Iris pigment epithelial cell (primary cell): Measurements from ENCODE around the gene ADAMTSL1.
"Not testable (repeated sequence)": the region's sequence is repeated elsewhere in the genome, so short reads cannot be mapped to it uniquely, and the experiment has no call there.

ENCODE experiments used
- DNase-seq: peaks from one replicate; pipeline ENCODE4 v3.0.0-alpha.2; 2011; ENCODE audit warnings: low read depth

Gene ADAMTSL1

DNA sequence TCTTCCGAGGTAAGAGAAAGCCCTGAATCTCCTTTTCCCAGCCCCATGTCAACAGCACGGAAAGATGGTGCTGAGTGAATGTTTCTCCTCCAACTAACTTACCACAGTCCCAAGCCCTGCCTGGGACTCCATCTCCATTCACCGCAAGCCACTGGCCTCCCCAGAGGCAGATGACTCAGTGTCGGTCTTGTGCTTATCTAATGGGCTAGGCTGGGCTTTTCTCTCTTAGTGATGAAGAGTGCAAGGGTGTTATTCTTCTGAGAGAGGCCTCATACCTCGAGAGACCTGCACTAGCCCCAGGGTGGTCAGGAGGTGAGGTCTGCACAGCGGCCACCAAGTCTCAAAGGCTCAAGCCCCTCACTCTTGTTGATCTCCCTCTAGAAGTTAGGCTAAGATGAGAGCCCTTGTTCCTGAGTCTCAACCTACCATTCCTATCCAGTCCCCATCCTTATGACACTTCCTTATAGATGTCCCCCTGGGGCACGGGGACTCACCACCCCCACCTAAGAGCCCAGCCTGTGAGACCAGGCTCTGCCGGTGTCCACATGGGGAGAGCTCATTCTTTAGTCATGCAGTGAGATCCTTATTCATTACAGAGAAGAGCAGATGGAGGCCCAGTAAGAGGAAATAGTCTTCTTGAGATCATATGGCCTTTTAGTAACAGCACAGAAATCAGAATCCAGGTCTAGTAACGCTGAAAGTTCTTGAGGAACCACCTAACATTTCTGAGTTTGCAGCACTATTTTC is 432.1 kb downstream of the ADAMTSL1 start:
- DNase-seq, result peak; percentile 67

DNA sequence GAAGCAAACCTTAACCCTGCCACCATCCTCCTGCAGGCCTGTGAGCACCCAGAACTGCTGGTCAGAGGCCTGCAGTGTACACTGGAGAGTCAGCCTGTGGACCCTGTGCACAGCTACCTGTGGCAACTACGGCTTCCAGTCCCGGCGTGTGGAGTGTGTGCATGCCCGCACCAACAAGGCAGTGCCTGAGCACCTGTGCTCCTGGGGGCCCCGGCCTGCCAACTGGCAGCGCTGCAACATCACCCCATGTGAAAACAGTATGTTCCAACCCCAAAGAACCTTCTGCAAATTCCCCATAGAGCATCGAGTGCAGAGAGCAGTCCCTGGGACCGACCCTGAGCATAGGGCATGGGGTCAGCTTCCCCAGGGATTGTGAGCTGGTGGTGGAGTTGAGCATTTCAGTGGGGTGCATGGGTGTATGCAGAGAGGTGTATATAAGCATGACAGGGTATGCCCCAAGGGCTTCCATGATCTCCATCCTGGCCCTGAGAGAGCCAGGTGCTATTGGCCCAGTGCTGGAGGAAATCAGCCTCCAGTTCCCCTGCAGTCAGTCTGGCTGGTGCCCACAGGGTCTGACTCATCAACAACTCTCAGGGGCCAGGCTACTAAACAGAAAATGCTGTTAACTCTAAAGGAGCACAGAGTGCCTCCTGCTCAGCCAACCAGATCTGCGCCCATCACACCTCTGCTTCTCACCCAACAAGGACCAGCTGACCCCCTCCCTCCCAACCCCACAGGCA is 432.9 kb downstream of the ADAMTSL1 start:
- DNase-seq, result peak; percentile 73

DNA sequence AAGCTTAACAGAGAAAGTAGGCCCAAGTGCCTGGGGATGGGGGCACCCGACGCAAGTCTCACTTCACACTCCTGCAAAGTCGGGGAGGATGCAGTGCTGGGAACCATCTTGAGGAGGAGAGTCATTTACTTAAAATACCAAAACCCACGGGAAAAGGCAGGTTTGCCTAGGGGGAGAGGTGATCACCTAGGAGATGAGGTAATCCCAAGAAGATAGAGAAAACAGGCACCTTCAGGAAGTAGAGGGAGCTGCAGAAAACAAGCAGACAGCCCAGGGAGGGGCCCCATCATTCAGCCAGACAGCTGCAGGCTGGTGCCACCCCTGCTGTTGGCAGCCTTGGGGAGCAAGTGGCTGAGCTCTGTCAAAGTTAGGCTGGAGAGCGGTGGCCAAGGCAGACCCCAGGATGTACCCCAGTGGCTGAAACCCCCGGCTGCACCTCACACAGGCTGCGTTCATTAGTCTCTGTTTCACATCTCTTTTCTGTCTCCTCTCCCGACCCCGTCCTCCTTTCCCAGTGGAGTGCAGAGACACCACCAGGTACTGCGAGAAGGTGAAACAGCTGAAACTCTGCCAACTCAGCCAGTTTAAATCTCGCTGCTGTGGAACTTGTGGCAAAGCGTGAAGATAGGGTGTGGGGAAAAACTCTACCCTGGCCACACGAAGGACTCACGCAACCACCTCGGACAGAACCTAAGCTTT is 434.1 kb downstream of the ADAMTSL1 start:
- no peak for DNase-seq

DNA sequence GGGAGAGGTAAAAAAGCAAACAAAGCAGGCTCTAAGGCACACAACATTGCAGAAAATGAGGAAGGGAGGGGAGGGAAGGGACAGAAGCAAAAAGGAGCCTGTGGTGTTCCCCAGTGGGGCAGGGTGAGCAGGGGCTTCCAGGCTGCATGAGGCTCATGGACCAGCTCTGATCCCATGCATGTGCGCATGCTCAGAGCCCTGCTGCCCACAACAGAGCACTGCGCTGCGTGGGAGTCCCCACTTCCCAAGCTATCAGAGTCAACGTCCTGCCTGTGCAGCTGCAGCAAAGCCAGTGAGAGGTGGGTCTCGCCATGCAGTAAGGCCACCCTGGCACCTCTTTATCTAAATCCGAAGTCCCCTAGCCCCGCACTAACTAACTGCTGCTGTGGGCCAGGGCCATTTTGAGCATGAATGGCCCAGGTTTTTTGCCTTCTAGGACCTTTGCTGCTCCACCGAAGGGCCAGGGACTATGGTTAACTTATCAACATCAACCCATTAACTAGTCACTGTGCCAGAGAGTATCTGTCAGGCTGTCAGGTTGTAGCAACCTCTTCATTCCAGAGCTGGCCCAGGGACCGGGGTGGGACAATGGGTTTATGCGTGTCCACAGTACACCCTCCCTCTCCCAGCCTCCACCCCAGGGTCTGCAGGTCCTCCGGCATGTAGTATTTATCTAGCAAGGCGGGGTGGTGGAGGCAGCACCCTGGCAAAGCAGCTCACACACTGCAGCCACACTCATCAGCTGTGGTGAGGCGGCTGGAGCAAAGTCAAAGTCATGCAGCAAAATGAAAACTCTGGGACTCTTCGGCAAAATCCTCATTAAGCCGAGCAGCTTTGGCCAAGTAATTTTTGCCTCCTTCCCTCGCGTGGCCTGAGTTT is 435.4 kb downstream of the ADAMTSL1 start:
- DNase-seq, result no peak

DNA sequence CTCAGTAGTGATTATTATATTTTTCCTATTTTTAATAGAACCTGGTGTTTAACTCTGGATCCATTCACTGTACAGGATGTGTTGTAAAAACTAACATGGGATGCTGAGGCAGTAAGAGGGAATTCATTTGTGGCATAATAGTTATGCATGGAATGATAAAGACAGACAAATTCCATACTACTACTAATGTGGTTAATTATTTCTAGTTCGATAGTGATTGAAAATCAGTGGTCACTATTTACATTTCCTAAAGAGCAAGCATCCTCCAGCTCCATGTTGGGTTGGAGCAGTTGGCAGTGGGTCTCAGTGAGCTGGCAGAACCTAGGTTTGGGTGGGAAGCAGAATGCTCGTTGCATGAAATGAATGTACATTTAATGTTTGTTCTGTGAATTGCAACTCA is 436.5 kb downstream of the ADAMTSL1 start:
- peak; percentile 43 for DNase-seq

DNA sequence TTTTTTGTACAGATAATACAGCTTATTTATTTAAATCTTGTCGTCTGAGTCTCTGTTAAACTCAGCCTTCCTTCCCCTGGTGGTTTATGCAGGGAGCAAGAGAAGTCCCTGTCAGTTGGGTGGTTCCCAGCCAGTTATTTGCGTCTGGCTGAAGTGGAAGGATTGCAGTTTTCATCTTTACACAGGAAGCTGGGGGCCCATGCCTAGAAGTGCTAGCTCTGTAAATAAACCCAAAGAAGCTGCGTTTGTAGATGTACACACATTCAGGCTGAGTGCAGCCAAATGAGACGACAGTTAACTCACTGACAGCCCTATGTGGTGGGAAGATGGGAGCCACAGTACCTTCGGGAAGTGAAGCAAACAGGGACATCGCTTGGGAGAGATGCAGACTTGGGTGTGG is 437.0 kb downstream of the ADAMTSL1 start:
- peak; percentile 53 for DNase-seq

DNA sequence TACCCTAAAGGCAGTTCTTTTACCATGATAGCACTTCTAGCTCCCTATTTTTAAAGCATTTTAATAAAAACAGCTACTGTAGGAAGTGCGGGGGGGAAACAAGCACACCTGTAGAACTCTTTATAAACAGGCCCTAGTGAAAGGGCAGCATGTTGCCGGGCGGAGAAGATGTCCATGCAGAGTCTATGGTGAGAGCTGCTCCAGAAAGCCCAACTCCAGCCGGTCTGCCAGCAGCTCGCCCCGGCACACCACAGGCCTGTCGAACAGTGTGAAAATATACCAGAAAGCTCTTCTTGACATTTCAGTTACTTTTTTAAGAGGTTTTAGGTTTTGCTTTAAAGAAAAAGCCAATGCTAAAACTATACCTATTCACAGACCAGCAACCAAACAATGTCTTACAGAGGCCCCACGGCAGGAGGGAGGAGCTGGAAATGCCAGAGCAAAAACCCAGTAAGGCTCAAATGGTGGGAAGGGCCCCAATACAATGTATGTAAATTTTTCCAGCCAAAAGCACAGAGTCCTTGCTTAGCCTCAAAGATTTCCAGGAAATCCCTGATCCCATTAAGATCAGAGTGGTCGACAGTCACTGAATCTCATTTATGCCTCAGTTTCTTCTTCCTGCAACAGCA is 437.9 kb downstream of the ADAMTSL1 start:
- no peak for DNase-seq

DNA sequence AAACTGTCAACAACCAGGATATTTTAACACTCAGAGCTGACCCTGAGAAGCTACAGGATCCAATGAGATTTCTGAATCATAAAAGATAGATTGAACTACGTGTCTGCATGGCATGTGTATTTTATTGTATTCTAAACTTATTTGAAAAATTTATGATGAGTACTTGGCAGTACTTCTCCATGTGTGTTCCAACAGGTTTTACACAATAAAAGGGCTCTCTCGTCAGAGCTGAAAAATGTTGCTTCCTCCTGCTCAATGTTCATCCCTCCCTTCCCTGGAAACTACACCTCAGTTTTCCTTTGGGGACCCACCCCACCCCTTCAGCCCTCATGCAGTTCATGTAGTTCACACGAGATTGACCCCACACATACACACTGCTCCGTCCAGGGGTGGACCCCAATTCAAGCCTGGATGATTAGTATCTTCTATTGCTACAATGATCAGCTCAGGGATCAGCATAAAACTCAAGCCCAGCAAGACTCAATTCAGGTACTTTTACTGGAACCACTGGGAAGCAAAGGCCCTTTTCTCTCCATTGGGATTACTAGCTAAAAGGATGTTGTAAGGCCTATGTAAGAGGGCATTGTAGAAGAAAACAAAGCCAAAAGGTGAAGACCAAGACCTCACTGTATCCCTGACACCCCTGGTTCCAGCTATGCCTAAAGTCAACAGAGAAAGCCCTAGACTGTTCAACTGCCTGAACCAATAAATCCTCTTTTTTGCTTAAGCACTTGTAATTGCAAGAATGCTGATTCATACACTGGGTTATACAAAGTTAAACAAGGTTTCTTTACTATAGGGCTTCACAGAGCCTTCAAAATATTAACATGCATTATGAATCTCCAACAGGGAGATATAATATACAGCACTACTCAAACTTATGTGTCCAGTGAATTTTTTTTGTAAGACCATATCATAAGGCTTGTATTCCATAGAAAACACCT is 446.5 kb downstream of the ADAMTSL1 start:
- DNase-seq, result peak; percentile 31

DNA sequence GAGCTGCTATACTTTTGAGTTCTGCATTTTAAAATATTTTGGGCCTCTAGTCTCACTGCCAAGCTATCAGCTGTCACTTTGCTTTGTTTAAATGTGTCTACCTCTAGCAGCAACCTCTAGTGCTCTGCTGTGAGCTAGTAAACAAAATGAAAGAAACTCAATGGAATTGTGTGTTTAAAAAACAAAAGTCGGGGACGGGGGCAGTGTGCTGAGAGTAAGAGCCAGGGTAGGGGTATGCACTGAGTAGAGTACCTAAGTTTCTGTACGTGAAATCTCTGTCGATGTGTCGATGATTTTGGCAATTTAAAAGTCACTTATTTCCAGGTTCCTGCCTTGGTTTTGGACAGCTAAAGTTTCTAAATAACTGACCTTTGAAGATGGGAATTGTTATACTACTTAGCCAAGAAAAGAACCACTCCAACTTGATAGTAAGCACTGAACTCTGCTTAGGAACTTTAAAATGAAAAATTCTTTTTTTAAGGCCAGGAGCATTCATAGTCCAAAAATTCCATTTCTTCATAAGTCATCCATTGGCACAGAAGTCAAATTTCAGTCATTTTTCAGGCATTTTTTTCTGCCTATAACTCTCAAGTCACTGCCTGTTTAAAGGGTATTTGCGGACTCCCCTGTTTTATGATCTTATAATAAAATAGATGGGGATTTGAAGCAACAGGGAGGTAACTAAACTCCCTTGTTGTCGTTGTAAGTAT is 447.6 kb downstream of the ADAMTSL1 start:
- peak; percentile 9 for DNase-seq

DNA sequence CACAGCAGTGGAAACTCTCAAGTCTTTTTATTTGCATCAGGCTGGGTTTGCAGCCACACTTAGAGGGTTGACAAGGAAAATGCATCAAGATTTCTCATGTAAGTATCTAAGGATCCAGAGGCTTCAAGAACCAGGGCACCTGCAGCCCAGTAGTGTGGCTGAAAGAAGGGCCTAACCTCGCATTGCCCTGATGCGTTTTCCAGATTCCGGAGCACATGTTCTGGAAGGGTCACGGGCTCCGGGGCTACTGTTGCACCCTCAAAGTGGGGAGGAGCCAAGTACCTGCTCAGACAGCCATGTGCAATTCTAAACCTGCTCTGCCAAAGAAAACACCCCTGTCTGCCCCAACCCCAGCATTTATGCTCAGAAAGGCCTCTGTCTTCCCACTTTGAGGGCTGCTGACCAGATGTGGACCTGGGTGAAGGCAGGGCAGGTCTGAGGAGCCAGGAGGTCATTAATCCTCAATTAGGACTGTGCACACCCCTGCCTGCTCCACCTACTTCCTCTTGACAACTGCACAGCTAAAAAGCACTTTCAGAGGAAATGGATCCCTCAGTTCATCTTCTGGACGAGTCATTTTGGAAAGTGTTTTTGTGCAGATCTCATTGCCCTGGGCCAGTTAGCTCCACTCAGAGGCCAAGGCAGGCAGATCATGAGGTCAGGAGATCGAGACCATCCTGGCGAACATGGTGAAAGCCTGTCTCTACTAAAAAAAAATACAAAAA is 448.4 kb downstream of the ADAMTSL1 start:
- DNase-seq, result no peak

DNA sequence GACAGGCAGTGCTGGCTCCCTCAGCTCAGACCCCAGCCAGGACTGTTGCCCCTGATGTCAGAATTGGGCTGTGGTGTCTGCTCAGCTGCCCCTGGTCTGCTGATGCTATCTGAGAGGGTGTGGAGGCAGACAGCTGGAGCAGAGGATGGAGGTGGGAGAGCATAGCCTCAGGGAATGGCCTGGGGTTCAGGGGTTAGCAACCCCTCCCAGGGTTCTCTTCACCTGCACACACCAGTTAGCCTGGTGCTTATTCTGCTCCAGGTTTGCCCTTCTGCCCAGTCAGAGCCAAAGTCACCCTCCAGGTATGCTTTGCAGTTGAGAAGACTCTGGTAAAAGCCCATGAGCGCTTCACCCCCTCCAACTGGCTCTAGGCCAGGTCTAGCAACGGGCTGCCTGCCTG is 449.2 kb downstream of the ADAMTSL1 start:
- no peak for DNase-seq

DNA sequence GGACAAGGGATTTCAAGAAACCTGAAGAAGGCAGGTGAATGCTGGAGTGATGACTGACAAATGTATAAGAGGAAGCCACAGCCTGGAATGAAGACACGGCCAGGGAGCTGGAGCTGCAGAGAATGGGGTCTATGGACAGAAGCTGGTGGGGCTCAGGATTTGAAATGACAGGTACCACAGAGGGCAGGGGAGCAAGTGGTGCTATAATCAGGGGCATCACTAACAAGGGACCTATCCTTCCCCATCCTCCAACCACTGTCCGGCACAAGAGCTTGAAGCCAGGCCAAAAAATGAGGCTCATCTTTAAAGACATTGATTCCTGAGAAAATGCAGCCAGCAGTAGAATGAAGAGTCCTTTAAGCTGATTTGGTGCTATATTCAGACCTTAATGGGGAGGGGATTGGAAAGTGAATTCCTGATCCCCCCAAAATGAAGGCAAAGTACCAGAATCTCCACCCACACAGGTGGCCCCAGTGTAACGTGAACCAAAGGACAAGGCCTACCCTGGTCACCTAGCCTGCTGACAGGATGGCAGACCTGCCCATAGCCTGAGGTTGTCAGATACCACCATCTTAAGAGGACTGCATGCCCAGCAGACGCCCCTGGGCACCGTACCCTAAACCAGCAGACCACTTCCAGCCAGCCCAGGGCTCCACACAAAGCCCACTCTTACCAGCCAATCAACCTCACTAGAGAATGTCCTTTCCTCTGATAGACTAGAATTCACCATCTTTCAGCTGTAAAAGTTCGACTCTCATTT is 449.9 kb downstream of the ADAMTSL1 start:
- DNase-seq, result no peak

DNA sequence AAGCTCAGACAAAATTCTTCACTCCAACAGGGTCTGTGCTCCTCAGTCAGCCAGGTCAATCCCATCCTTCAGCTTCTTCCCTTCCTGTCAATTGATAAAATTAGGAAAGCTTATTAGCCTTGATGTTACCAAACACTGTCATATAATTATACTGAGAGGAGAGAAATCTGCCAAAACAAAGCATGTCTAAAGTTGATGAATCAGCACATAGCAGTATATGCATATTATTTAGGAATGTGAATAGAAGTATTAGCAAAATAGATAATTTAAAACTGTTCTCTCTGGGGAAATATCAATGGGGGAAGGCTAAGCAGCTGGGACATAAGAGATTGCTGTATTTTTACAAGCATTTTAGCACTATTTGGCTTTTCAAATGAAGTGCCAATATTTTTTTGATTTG is 451.9 kb downstream of the ADAMTSL1 start:
- DNase-seq, result no peak

DNA sequence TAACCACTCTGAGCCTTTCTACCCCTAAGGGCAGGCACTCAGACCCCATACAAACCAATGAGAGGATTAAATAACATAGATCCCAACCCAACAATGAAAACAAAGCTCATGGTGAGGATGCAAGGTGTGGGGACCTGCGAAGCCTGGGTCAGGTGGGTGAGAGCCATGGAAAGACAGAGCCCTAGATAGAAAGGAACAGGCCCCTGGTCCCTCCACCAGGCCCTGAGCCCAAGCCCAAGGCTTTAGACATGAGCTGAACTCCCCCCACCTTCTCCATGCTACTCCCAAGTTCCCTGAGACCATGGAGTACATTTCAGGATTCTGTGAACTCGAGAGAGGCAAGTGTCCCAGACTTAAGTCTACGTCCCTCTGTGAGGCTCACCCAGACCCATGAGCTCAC is 452.6 kb downstream of the ADAMTSL1 start:
- DNase-seq, result no peak

DNA sequence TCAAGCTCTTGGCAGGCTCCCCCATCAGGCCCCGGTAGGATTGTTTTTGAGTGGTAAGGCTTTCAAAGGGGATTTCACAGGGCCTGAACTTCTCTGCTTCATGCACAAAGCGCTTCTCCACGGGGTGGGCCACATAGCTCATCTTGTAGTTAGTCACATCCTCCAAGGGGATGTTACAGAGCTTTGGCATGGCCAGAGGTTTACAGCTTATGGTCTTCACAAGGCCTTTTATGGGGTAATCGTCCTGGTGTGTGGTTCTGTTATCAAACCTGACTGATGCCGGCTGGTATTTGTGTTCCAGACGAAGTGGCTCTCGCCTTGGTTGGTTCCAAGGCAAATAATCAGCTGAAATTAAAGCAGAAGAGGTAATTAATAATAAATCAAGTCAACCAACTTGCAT is 454.8 kb downstream of the ADAMTSL1 start:
- peak; percentile 86 for DNase-seq

DNA sequence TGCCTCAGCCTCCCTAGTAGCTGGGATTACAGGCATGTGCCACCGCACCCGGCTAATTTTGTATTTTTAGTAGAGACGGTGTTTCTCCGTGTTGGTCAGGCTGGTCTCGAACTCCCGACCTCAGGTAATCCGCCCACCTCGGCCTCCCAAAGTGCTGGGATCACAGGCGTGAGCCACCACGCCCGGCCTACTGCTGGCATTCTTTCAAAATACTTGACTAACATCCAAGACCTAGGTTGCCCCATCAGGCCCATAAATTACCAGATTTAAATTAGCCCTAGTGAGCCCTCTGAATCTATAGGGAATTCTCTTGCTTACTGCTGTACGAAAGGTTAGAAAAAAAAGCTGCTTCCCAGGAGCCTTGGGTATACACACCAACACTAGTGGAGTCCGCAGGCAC is 456.7 kb downstream of the ADAMTSL1 start:
- DNase-seq, result not testable (repeated sequence)

DNA sequence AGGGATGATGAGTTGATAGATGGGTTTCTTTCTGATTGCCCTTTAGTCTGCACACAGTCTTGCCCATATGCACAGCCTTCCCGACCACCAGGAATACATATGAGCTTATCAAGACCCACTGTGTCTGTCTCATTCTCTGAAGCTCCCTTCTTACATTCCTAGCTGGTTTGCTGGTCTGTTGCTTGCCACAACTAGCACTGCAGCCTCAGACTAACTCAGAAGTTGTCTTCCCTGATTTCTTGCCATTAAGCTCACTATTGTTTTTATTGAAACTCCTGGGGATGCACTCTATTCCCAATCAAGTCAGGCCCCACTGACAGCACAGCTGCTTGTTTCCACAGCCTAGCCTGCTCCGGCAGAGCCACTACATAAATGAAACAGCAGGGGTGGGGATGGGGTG is 461.6 kb downstream of the ADAMTSL1 start:
- peak; percentile 30 for DNase-seq
